HL-60 (cell line): ENCODE measurements around the gene FAM229A.
A peak's percentile ranks its signal among the peaks of the same experiment; 100 is the strongest.
"Not testable (repeated sequence)": the region's sequence is repeated elsewhere in the genome, so short reads cannot be mapped to it uniquely, and the experiment has no call there.

Experiments used
- DNase-seq, 2 experiments: peaks; one replicate each; pipeline ENCODE4 v3.0.0-alpha.2; 2010 to 2020; ENCODE audit warnings: low read depth in 1 of 2, low spot score in 1 of 2
- H3K27ac ChIP-seq: fragments of 250-450 bp; sonication (Bioruptor Pico); replicated peaks from 2 replicates; pipeline ENCODE4 v1.5.1; 2020; ENCODE audit warnings: mild to moderate bottlenecking, moderate library complexity
- H3K27me3 ChIP-seq: fragments of 250-450 bp; sonication (Bioruptor Pico); 2 replicates; pipeline ENCODE4 v1.5.1; 2021; ENCODE audit warnings: mild to moderate bottlenecking, moderate library complexity; ENCODE audit not compliant: insufficient read depth, poor library complexity, severe bottlenecking
- H3K4me3 ChIP-seq: replicated peaks from 2 replicates; pipeline ENCODE4 v1.5.1; 2011; ENCODE audit warnings: mild to moderate bottlenecking, control low read depth, low read length; ENCODE audit not compliant: insufficient read depth
- GABPA ChIP-seq: IDR thresholded peaks from 2 replicates; pipeline ENCODE4 v1.6.1; 2012; ENCODE audit warnings: low read depth
- POLR2AphosphoS5 ChIP-seq: IDR thresholded peaks from 2 replicates; pipeline ENCODE4 v1.6.1; 2012; ENCODE audit warnings: low read depth
- REST ChIP-seq: IDR thresholded peaks from 2 replicates; pipeline ENCODE4 v1.6.1; 2012; ENCODE audit warnings: low read depth; ENCODE audit not compliant: insufficient replicate concordance
- SPI1 ChIP-seq: IDR thresholded peaks from 2 replicates; pipeline ENCODE4 v1.6.1; 2012; ENCODE audit warnings: low read depth, mild to moderate bottlenecking, borderline replicate concordance
- TF ChIP-seq, protein P1 (sequence below): IDR thresholded peaks from one replicate; pipeline ENCODE4 v1.5.1; 2011; ENCODE audit warnings: low read length, control low read depth, inconsistent platforms; ENCODE audit not compliant: insufficient read depth

The FAM229A gene

GRCh38 chr1:32398401-32398800 lies 36.1 kb upstream of the FAM229A start:
- no peak overlapping the region for H3K27ac ChIP-seq
- DNase-seq = no peak
- H3K4me3 ChIP-seq = no peak overlapping the region
- H3K27me3 ChIP-seq = no peaks in the 10 kb centered on the region
- TF ChIP-seq REST = no peak
- TF ChIP-seq, protein P1, sequence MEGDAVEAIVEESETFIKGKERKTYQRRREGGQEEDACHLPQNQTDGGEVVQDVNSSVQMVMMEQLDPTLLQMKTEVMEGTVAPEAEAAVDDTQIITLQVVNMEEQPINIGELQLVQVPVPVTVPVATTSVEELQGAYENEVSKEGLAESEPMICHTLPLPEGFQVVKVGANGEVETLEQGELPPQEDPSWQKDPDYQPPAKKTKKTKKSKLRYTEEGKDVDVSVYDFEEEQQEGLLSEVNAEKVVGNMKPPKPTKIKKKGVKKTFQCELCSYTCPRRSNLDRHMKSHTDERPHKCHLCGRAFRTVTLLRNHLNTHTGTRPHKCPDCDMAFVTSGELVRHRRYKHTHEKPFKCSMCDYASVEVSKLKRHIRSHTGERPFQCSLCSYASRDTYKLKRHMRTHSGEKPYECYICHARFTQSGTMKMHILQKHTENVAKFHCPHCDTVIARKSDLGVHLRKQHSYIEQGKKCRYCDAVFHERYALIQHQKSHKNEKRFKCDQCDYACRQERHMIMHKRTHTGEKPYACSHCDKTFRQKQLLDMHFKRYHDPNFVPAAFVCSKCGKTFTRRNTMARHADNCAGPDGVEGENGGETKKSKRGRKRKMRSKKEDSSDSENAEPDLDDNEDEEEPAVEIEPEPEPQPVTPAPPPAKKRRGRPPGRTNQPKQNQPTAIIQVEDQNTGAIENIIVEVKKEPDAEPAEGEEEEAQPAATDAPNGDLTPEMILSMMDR = no peak
- TF ChIP-seq POLR2AphosphoS5 = no peak
- no peak for TF ChIP-seq SPI1
- TF ChIP-seq GABPA = no peak

DNA sequence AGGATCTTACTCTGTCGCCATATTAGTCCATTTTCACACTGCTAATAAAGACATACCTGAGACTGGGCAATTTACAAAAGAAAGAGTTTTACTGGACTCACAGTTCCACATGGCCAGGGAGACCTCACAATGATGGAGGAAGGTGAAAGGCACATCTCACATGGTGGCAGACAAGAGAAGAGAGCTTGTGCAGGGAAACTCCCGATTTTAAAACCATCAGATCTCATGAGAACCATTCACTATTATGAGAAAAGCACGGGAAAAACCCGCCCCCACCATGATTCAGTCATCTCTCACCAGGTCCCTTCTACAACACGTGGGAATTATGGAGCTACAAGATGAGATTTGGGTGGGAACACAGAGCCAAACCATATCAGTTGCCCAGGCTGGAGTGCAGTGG lies 34.2 kb upstream of the FAM229A start:
- not testable (repeated sequence) for H3K27me3 ChIP-seq, H3K4me3 ChIP-seq, H3K27ac ChIP-seq, DNase-seq

DNA sequence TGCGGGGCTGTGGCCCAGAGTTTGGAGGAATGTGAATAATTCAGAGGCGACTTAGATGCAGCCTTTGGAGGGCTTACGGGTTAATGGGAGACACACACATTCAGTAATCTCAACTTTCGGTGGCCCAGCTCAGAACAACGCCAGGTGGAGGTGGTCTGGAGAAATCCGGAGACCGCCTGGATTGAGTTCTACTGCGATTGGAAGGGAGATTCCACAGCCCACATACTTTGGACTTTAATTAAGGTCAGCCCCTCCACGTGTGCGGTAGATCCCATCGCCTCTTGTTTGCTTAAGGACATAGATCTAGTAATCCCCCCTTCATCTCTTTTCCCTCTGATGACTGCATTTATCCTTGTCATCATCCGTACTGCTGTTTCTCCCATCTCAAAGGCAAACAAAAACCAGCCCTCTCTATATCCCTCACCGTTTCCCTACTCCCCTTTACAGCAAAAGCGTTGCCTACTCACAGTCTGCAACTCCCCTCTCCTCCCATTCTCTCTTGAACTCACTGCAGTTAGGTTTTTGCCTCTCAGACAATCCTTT lies 32.7 kb upstream of the FAM229A start:
- DNase-seq = no peak
- peak overlapping the region; percentile 71 for H3K4me3 ChIP-seq
- H3K27ac ChIP-seq = peak overlapping the region; percentile 54
- TF ChIP-seq, protein P1 = no peak
- TF ChIP-seq SPI1 (no peak), GABPA (no peak), REST (no peak), POLR2AphosphoS5 (no peak)
- no peaks in the 10 kb centered on the region for H3K27me3 ChIP-seq

DNA sequence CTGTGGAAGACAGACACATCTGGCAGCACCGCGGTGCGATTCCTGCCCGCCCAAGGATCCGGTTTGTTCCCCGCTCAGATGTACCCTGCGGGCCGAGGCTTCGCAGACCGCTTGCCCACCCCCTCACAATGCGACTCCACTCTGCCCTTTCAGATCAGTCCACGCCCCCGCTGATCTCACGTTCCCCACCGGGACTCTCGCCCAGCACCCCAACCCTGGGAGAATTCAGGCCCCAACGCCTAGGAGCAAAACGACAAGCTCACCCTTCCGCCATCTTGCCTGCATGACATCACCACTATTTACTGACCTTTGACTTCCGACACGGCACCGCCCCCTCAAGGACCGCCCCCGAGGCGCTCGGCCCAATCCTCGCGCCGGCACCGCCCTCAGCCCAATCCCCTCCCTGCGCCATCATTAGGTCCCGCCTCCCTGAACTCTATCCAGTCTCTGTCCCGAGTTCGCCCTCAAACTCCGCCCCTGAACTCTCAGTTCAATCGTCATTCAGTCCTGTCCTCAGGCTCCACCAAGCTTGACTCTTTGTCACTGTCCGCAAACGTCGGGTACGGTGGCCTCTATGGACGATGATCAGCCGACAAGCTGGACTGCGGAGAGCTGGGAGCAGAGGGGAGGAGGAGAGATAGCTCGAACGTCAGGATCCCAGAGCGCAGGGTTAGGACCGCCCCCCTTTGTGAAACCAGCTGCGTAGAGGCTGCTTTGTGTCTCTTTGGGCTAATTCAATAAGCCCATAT lies 32.0 kb upstream of the FAM229A start, which contains the start of gene BSDC1:
TSS of gene BSDC1 (minus strand) at position 301 of the 749 bp plus-strand sequence. CDS start at position 274, 27 bp downstream.
- Histone ChIP-seq H3K27me3 (no peaks in the 10 kb centered on the region), H3K4me3 (peak within 1 kb of the TSS; percentile 71), H3K27ac (peak within 1 kb of the TSS; percentile 73)
- TF ChIP-seq REST (no peak), POLR2AphosphoS5 (peak; percentile 71)
- peak; percentile 99 for DNase-seq
